CD14-positive monocyte (primary cell): ENCODE results near the gene GALNT14. TPM values are rescaled to one million over a fixed set of nuclear protein-coding genes. Genes with fewer than 3 reads are reported as not detected.

Experiments used
- DNase-seq, 3 donors: peaks; one replicate each; pipeline ENCODE4 v3.0.0-alpha.2; 2011 to 2022
- H2AFZ ChIP-seq: 2 replicates; pipeline ENCODE4 v1.6.0; 2012; ENCODE audit warnings: mild to moderate bottlenecking, low read depth, low read length, inconsistent platforms; ENCODE audit not compliant: insufficient read depth, poor library complexity, severe bottlenecking
- H3K27ac ChIP-seq, 2 donors: 1 replicate in 1 of 2; 2 replicates in 1 of 2; pipeline ENCODE4 v1.5.1; 2012 to 2013; ENCODE audit warnings: low read length in 2 of 2, control low read depth in 1 of 2, inconsistent platforms in 1 of 2, low read depth in 1 of 2, mild to moderate bottlenecking in 1 of 2
- H3K27me3 ChIP-seq, 2 donors: one replicate each; pipeline versions ENCODE4 v1.6.0 to v1.6.1; 2011 to 2013; ENCODE audit warnings: low read length in 2 of 2; ENCODE audit not compliant: control insufficient read depth in 2 of 2, insufficient read depth in 2 of 2
- H3K36me3 ChIP-seq, 2 donors: replicated peaks in 1 of 2; 1 replicate in 1 of 2; 2 replicates in 1 of 2; pipeline versions ENCODE4 v1.5.1 to v1.6.1; 2012 to 2013; ENCODE audit warnings: low read length in 2 of 2, control low read depth in 1 of 2, inconsistent platforms in 1 of 2, mild to moderate bottlenecking in 1 of 2; ENCODE audit not compliant: insufficient read depth in 2 of 2, control insufficient read depth in 1 of 2
- H3K4me1 ChIP-seq, 2 donors: 1 replicate in 1 of 2; 2 replicates in 1 of 2; pipeline versions ENCODE4 v1.5.1 to v1.6.1; 2012 to 2013; ENCODE audit warnings: low read length in 2 of 2, control low read depth in 1 of 2, inconsistent platforms in 1 of 2, mild to moderate bottlenecking in 1 of 2, moderate library complexity in 1 of 2; ENCODE audit not compliant: insufficient read depth in 2 of 2, control insufficient read depth in 1 of 2
- H3K4me2 ChIP-seq: replicated peaks from 2 replicates; pipeline ENCODE3; 2012; ENCODE audit warnings: low read length, moderate library complexity, mild to moderate bottlenecking; ENCODE audit not compliant: poor library complexity, severe bottlenecking; ENCODE audit errors: extremely low read depth
- H3K4me3 ChIP-seq, 3 experiments: fragments of 200-600 bp in 1 of 3; sonication (generic) in 1 of 3; replicated peaks in 1 of 3; 1 replicate in 2 of 3; 2 replicates in 1 of 3; pipeline ENCODE4 v1.5.1; 2011 to 2013; ENCODE audit warnings: low read length in 3 of 3, mild to moderate bottlenecking in 3 of 3, control low read depth in 2 of 3, low read depth in 2 of 3, inconsistent platforms in 1 of 3, moderate library complexity in 1 of 3
- H3K79me2 ChIP-seq: 2 replicates; pipeline ENCODE4 v1.6.0; 2012; ENCODE audit warnings: mild to moderate bottlenecking, control low read depth, inconsistent platforms, low read length, moderate library complexity; ENCODE audit not compliant: insufficient read depth
- H3K9ac ChIP-seq: 2 replicates; pipeline ENCODE4 v1.6.0; 2017; ENCODE audit warnings: low read length, mild to moderate bottlenecking; ENCODE audit not compliant: insufficient read depth, poor library complexity, severe bottlenecking
- H3K9me3 ChIP-seq, 2 donors: replicated peaks in 1 of 2; 1 replicate in 1 of 2; 2 replicates in 1 of 2; pipeline versions ENCODE4 v1.5.1 to v1.6.1; 2012 to 2013; ENCODE audit warnings: low read length in 2 of 2, control low read depth in 1 of 2; ENCODE audit not compliant: control insufficient read depth in 1 of 2, insufficient read depth in 1 of 2
- H4K20me1 ChIP-seq: 2 replicates; pipeline ENCODE4 v1.6.0; 2012; ENCODE audit warnings: mild to moderate bottlenecking, low read length, control low read depth, moderate library complexity; ENCODE audit not compliant: insufficient read depth
- H3K27ac Mint-ChIP-seq, 7 donors: one replicate each; pipeline ENCODE4 v1.8.0; 2020; ENCODE audit warnings: mild to moderate bottlenecking in 7 of 7, mixed read lengths in 7 of 7, moderate library complexity in 6 of 7, inconsistent platforms in 2 of 7
- H3K27me3 Mint-ChIP-seq, 3 donors: one replicate each; pipeline ENCODE4 v1.8.0; 2021 to 2022; ENCODE audit warnings: low read depth in 3 of 3, mild to moderate bottlenecking in 3 of 3, mixed read lengths in 3 of 3, moderate library complexity in 3 of 3, inconsistent platforms in 1 of 3
- H3K36me3 Mint-ChIP-seq, 2 donors: one replicate each; pipeline ENCODE4 v1.8.0; 2020; ENCODE audit warnings: mixed read lengths in 2 of 2, inconsistent platforms in 1 of 2, mild to moderate bottlenecking in 1 of 2
- H3K4me1 Mint-ChIP-seq: one replicate; pipeline ENCODE4 v1.8.0; 2020; ENCODE audit warnings: mild to moderate bottlenecking, mixed read lengths
- H3K4me3 Mint-ChIP-seq, 2 donors: one replicate each; pipeline ENCODE4 v1.8.0; 2020; ENCODE audit warnings: mild to moderate bottlenecking in 2 of 2, mixed read lengths in 2 of 2, moderate library complexity in 1 of 2
- H3K9me3 Mint-ChIP-seq, 7 donors: one replicate each; pipeline ENCODE4 v1.8.0; 2020 to 2022; ENCODE audit warnings: mixed read lengths in 7 of 7, mild to moderate bottlenecking in 6 of 7, moderate library complexity in 6 of 7, inconsistent platforms in 2 of 7
- CTCF ChIP-seq: fragments of 200-600 bp; IDR thresholded peaks from one replicate; pipeline ENCODE4 v1.8.0; 2022; ENCODE audit warnings: antibody characterized with exemption, mild to moderate bottlenecking
- WGBS: methylation state at CpG from one replicate; pipeline ENCODE4 v1.1.5; 2013; ENCODE audit warnings: missing lambda C conversion rate; ENCODE audit not compliant: insufficient coverage; 5-methylcytosine and 5-hydroxymethylcytosine counted together
- intact Hi-C, 2 donors: fragments of 100-400 bp; cut with micrococcal nuclease; formaldehyde crosslinking; loops; one replicate each; pipeline versions ENCODE4 v1.15.0 to v1.15.1; 2023
- polyA plus RNA-seq, 3 donors: library from polyadenylated mRNA; depleted of rRNA in 1 of 3; unstranded in 2 of 3; stranded (reverse) in 1 of 3; fragments of 300-500 nt in 2 of 3; fragments of >200 nt in 1 of 3; fragmentation: Illumina TruSeq in 2 of 3; gene quantifications; 1 replicate in 2 of 3; 2 replicates in 1 of 3; pipeline ENCODE4 v1.2.3, GENCODE V29; 2012 to 2021

The GALNT14 gene
- polyA plus RNA-seq, 3 donors = 0.33 TPM; not detected in 2

GRCh38 chr2:30869988-30870387, 268.3 kb downstream of the GALNT14 start:
- Histone ChIP-seq H2AFZ (no peak overlapping the region), H3K27me3 (no peaks in the 10 kb centered on the region), H3K36me3 (no peaks in the 10 kb centered on the region), H3K9me3 (no peaks in the 10 kb centered on the region), H3K9ac (no peak overlapping the region), H3K4me3 (no peak overlapping the region), H3K4me1 (peaks cover 18 to 22% of the 10 kb centered on the region in 2 donors), H3K27ac (no peak overlapping the region), H4K20me1 (no peaks in the 10 kb centered on the region), H3K79me2 (no peaks in the 10 kb centered on the region), H3K4me2 (no peak overlapping the region)
- no CpG with 5 or more reads among the region's 1 CpG for WGBS
- Mint-ChIP-seq H3K9me3 (peaks cover 0 to 7% (median 4%) of the 10 kb centered on the region in 7 donors), H3K27ac (no peak overlapping the region), H3K4me3 (no peak overlapping the region), H3K36me3 (no peaks in the 10 kb centered on the region), H3K27me3 (peaks cover 2 to 3% (median 2%) of the 10 kb centered on the region in 3 donors), H3K4me1 (peaks cover 20% of the 10 kb centered on the region)
- no peak for TF ChIP-seq CTCF
- intact Hi-C loops = no loop called here
- DNase-seq = no peak

- no peak overlapping the region for H2AFZ ChIP-seq
- no peak overlapping the region for H3K9ac ChIP-seq
- Mint-ChIP-seq H3K27me3 (peaks cover 0 to 3% (median 2%) of the 10 kb centered on the region in 3 donors), H3K27ac (no peak overlapping the region), H3K36me3 (no peaks in the 10 kb centered on the region), H3K4me1 (peaks cover 20% of the 10 kb centered on the region), H3K4me3 (peak overlapping the region in 1 of 2 donors; percentile 58), H3K9me3 (peaks cover 0 to 2% (median 0%) of the 10 kb centered on the region in 7 donors)
- H3K79me2 ChIP-seq = no peaks in the 10 kb centered on the region
- peak overlapping the region; percentile 21 for H3K4me2 ChIP-seq
- H3K4me1 ChIP-seq = peaks cover 18 to 22% of the 10 kb centered on the region in 2 donors
- no peak overlapping the region for H3K4me3 ChIP-seq
- no peak for TF ChIP-seq CTCF
- no peak for DNase-seq
- WGBS = no CpG with 5 or more reads among the region's 4 CpGs
- no peaks in the 10 kb centered on the region for H3K27me3 ChIP-seq
- no peaks in the 10 kb centered on the region for H4K20me1 ChIP-seq
- H3K9me3 ChIP-seq = no peaks in the 10 kb centered on the region
- intact Hi-C loops = no loop called here
- no peak overlapping the region for H3K27ac ChIP-seq
- no peaks in the 10 kb centered on the region for H3K36me3 ChIP-seq
These were observed 270.9 kb downstream of the GALNT14 start for GRCh38 chr2:30867385-30867784.
